Kidney (tissue), 14 donors: ENCODE data around the gene RNASE1. TPM values are rescaled to one million over a fixed set of nuclear protein-coding genes. Genes with fewer than 3 reads are reported as not detected.

Experiments
- DNase-seq, 5 donors: peaks; one replicate each; pipeline ENCODE4 v3.0.0-alpha.2; 2013 to 2020
- FAIRE-seq: peaks from 2 replicates; lab custom pipeline; 2012; peaks lifted over from hg19 to GRCh38; lab: Jason Lieb, UNC
- H3K27ac ChIP-seq, 2 donors: one replicate each; pipeline ENCODE4 v1.7.0; 2013; ENCODE audit warnings: low read depth in 2 of 2, low read length in 2 of 2, inconsistent platforms in 1 of 2
- H3K27me3 ChIP-seq: one replicate; pipeline ENCODE4 v1.7.1; 2013; ENCODE audit warnings: low read length, inconsistent platforms; ENCODE audit not compliant: control insufficient read depth, insufficient read depth
- H3K36me3 ChIP-seq, 3 donors: one replicate each; pipeline versions ENCODE4 v1.7.0 to v1.7.1; 2013; ENCODE audit warnings: low read length in 3 of 3, control low read depth in 1 of 3, inconsistent platforms in 1 of 3; ENCODE audit not compliant: insufficient read depth in 3 of 3, control insufficient read depth in 2 of 3
- H3K4me1 ChIP-seq, 3 donors: one replicate each; pipeline versions ENCODE4 v1.7.0 to v1.7.1; 2013; ENCODE audit warnings: low read length in 3 of 3, inconsistent platforms in 1 of 3, low read depth in 1 of 3; ENCODE audit not compliant: control insufficient read depth in 2 of 3, insufficient read depth in 2 of 3
- H3K4me3 ChIP-seq, 3 donors: one replicate each; pipeline versions ENCODE4 v1.7.0 to v1.8.1; 2013; ENCODE audit warnings: low read length in 3 of 3, control low read depth in 1 of 3, inconsistent platforms in 1 of 3
- H3K9ac ChIP-seq, 3 donors: one replicate each; pipeline versions ENCODE4 v1.7.0 to v1.7.1; 2013; ENCODE audit warnings: low read length in 3 of 3, control low read depth in 1 of 3, inconsistent platforms in 1 of 3
- H3K9me3 ChIP-seq, 3 donors: one replicate each; pipeline versions ENCODE4 v1.7.0 to v1.7.1; 2013; ENCODE audit warnings: low read length in 3 of 3, control low read depth in 1 of 3, inconsistent platforms in 1 of 3; ENCODE audit not compliant: control insufficient read depth in 2 of 3, insufficient read depth in 1 of 3
- intact Hi-C: fragments of 100-400 bp; cut with DNase I; formaldehyde crosslinking; loops from one replicate; pipeline ENCODE4 v1.11.1; 2022
- polyA plus RNA-seq: library from polyadenylated mRNA; stranded (reverse); fragments of 350-450 nt; fragmentation: Illumina TruSeq; extraction: RNeasy Lipid Tissue Mini Kit (QIAGEN cat#74804); gene quantifications from one replicate; pipeline ENCODE4 v1.2.3, GENCODE V29; 2014; ENCODE audit warnings: low read depth, low replicate concordance; ENCODE audit not compliant: insufficient read depth
- total RNA-seq: library from RNA; stranded (reverse); fragmentation: NEBNext Ultra II Directional; extraction: Animal tissue kit (Norgen Biotek cat#: 25700); gene quantifications from one replicate; pipeline ENCODE4 v1.2.1, GENCODE V29; 2021
- TF ChIP-seq, protein P1 (sequence below): IDR thresholded peaks from 3 replicates; pipeline ENCODE4 v1.5.1; 2012; ENCODE audit warnings: mild to moderate bottlenecking, moderate library complexity, borderline replicate concordance; ENCODE audit not compliant: insufficient read depth; ENCODE audit errors: extremely low read depth
- donor health status: control.
- donor health status: control.
- donor health status: control.
- donor health status: control.
- donor health status: control.
- donor health status: DM: yes; HTN: yes; CAD: no.
- donor health status: Normal renal cell carcinoma (clear cell type).

The RNASE1 gene
- total and polyA plus RNA-seq, 2 donors from 2014 or later, result 201 to 476 TPM

DNA sequence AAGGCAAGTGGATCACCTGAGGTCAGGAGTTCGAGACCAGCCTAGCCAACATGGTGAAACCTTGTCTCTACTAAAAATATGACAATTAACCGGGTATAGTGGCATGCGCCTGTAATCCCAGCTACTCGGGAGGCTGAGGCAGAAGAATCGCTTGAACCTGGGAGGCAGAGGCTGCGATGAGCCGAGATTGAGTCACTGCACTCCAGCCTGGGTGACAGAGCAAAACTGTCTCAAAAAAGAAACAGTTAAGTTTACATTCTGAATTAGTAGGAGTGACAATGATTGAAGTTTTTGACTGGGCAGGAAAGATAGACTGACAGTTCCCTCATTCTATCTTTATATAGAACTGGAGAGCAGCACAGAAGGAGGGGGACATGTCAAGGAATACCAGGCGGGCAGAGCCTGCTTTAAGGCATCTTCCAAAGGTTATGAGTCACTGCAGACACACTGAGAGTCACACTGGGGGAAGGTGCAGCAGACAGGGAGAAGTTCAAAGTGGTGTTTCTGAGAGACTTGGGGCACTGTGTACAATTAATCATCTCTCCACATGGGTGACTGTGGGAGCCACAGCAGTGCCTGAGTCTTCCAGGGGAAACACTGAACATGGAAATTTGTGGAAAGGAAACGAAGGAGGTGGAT is 45.8 kb upstream of the RNASE1 start:
- FAIRE-seq (no peak), DNase-seq (no peak)
- H3K27me3 ChIP-seq, result no peaks in the 10 kb centered on the region
- H3K36me3 ChIP-seq, result no peaks in the 10 kb centered on the region
- no peak overlapping the region for H3K27ac ChIP-seq
- intact Hi-C loops, result no loop called here
- no peak overlapping the region for H3K9ac ChIP-seq
- H3K4me3 ChIP-seq, result no peak overlapping the region
- no peaks in the 10 kb centered on the region for H3K9me3 ChIP-seq
- TF ChIP-seq, protein P1, sequence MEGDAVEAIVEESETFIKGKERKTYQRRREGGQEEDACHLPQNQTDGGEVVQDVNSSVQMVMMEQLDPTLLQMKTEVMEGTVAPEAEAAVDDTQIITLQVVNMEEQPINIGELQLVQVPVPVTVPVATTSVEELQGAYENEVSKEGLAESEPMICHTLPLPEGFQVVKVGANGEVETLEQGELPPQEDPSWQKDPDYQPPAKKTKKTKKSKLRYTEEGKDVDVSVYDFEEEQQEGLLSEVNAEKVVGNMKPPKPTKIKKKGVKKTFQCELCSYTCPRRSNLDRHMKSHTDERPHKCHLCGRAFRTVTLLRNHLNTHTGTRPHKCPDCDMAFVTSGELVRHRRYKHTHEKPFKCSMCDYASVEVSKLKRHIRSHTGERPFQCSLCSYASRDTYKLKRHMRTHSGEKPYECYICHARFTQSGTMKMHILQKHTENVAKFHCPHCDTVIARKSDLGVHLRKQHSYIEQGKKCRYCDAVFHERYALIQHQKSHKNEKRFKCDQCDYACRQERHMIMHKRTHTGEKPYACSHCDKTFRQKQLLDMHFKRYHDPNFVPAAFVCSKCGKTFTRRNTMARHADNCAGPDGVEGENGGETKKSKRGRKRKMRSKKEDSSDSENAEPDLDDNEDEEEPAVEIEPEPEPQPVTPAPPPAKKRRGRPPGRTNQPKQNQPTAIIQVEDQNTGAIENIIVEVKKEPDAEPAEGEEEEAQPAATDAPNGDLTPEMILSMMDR, result no peak
- no peaks in the 10 kb centered on the region for H3K4me1 ChIP-seq

DNA sequence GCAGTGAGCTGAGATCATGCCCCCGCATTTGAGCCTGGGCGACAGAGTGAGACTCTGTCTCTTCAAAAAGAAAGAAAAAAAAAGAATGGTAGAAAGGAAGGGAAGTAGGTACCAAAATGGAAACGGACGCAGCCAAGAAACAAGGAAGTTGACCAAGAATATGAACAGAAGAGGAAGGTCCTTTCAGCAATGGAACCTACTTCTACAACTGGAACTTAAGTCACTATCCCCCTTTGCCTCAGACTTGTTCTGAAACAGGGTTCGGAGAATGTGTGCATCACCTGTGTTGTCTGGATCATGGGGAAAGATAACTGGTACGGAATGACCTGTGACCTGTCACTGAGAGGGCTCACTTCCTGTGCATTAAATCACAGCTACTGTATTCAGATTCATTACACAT is 43.9 kb upstream of the RNASE1 start:
- TF ChIP-seq, protein P1, result no peak
- intact Hi-C loops, result no loop called here
- no peak overlapping the region for H3K9ac ChIP-seq
- no peaks in the 10 kb centered on the region for H3K36me3 ChIP-seq
- H3K27me3 ChIP-seq, result no peaks in the 10 kb centered on the region
- H3K9me3 ChIP-seq, result no peaks in the 10 kb centered on the region
- FAIRE-seq (no peak), DNase-seq (no peak)
- no peak overlapping the region for H3K4me3 ChIP-seq
- H3K4me1 ChIP-seq, result no peaks in the 10 kb centered on the region
- no peak overlapping the region for H3K27ac ChIP-seq

DNA sequence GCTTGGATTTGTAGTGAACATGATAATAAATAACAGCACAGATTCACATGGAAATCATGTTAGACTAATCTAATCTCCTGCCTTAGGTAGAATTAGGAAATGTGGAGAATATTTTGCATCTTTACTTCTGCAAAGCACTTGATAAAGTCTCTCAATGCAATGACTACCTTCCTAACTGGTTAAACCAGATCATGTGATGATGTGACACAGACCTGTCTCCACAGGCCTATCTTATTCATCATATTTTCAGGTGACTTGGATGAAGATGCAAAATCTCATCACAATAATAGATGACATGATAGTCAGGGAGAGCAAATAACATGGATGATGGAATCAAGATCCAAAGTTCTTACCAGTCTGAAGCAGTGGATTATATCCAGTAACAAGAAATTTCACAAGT is 38.5 kb upstream of the RNASE1 start:
- Histone ChIP-seq H3K36me3 (no peaks in the 10 kb centered on the region), H3K9ac (no peak overlapping the region), H3K27ac (no peak overlapping the region), H3K9me3 (no peaks in the 10 kb centered on the region), H3K4me3 (no peak overlapping the region), H3K27me3 (no peaks in the 10 kb centered on the region), H3K4me1 (no peaks in the 10 kb centered on the region)
- no peak for DNase-seq
- TF ChIP-seq, protein P1, result no peak
- no peak for FAIRE-seq
- intact Hi-C loops, result no loop called here

DNA sequence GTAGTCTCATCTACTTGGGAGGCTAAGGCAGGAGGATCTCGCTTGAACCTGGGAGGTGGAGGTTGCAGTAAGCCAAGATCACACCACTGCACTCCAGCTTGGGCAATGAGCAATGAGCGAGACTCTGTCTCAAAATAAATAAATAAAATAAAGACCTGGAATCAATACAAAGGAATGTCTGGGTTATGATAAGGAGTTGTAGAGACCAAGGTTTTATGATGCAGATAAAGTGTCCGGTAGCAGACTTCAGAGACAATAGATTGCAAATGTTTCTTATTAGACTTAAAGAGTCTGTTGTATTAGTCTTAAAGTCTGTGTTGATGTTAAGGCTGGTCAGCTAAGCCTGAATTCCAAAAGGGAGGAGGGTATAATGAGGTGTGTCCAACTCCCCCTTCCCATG is 35.2 kb upstream of the RNASE1 start:
- no peaks in the 10 kb centered on the region for H3K4me1 ChIP-seq
- FAIRE-seq, result no peak
- no peak overlapping the region for H3K27ac ChIP-seq
- TF ChIP-seq, protein P1, result no peak
- H3K27me3 ChIP-seq, result no peaks in the 10 kb centered on the region
- no peak for DNase-seq
- intact Hi-C loops, result no loop called here
- no peak overlapping the region for H3K9ac ChIP-seq
- H3K4me3 ChIP-seq, result no peak overlapping the region
- H3K9me3 ChIP-seq, result no peaks in the 10 kb centered on the region
- H3K36me3 ChIP-seq, result no peaks in the 10 kb centered on the region
